Measurements from ENCODE around the gene CUBN. TPM values are rescaled to one million over a fixed set of nuclear protein-coding genes. Genes with fewer than 3 reads are reported as not detected.
A peak's percentile ranks its signal among the peaks of the same experiment; 100 is the strongest.

CUBN gene
- total RNA-seq, 3 donors from 2014 or later = 0.31 to 1.9 (median 0.38) TPM

DNA sequence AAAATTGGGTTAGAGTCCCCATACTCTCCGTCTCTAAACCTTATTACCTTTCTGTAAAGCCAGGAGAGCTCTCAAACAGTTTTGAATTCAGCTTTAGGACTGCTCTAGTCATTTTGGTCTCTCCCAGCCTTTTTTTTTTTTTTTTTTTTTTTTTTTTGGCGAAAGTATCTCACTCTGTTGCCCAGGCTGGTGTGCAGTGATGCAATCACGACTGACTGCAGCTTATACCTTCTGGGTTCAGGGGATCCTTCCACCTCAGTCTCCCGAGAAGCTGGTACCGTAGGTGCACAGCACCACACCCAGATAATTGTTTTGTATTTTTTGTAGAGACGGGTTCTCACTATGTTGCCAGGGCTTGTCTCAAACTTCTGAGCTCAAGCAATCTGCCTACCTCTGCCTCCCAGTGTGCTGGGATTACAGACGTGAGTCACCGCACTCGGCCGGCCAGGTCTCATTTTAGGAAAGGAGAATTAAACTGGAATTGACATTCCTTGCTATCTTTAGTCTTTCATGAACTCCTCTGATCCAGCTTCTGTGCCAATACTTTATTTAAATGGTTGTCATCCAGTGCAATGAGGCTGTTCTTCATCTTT, 281.0 kb downstream of the CUBN start:
- intact Hi-C loops (cut with DNase I, micrococcal nuclease) = loop anchor here in 1 of 2 donors (10.0 kb wide), 1 partner anchor 406 kb away; no protein-coding TSS in a partner anchor
- no peaks in the 10 kb centered on the region for H3K4me1 ChIP-seq (ENCODE audit: low read depth)
- DNase-seq (no peak), ATAC-seq (no peak)
- TF ChIP-seq, protein P1, sequence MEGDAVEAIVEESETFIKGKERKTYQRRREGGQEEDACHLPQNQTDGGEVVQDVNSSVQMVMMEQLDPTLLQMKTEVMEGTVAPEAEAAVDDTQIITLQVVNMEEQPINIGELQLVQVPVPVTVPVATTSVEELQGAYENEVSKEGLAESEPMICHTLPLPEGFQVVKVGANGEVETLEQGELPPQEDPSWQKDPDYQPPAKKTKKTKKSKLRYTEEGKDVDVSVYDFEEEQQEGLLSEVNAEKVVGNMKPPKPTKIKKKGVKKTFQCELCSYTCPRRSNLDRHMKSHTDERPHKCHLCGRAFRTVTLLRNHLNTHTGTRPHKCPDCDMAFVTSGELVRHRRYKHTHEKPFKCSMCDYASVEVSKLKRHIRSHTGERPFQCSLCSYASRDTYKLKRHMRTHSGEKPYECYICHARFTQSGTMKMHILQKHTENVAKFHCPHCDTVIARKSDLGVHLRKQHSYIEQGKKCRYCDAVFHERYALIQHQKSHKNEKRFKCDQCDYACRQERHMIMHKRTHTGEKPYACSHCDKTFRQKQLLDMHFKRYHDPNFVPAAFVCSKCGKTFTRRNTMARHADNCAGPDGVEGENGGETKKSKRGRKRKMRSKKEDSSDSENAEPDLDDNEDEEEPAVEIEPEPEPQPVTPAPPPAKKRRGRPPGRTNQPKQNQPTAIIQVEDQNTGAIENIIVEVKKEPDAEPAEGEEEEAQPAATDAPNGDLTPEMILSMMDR (IDR thresholded peaks at IDR 0.05) = no peak
- no peak overlapping the region for H3K4me3 ChIP-seq
- no peaks in the 10 kb centered on the region for H3K36me3 ChIP-seq (ENCODE audit: low read depth)
- H3K9me3 ChIP-seq = no peaks in the 10 kb centered on the region

DNA sequence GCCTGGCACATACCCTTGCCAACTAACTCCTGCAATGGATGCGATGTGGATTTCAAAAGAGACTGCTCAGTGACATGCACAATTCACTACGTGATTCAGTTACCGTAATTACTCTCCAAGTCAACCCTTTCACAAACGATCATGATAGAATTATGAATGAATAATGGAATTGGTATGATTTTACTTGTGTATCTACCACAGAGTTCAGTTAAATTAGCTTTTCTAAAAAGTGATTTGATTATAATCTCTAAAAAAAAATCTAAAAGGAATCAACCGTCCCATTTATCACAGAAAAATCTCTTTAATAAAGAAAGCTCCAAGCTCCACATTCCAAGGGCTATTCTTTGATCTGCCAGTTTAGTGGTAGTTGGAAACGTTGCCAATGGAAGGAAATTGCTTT, 282.0 kb downstream of the CUBN start:
- intact Hi-C loops (cut with DNase I, micrococcal nuclease) = loop anchor here in 1 of 2 donors (10.0 kb wide), 1 partner anchor 407 kb away; no protein-coding TSS in a partner anchor
- no peaks in the 10 kb centered on the region for H3K36me3 ChIP-seq (ENCODE audit: low read depth)
- DNase-seq = no peak
- no peaks in the 10 kb centered on the region for H3K9me3 ChIP-seq
- H3K4me1 ChIP-seq (ENCODE audit: low read depth) = no peaks in the 10 kb centered on the region
- no peak for ATAC-seq
- TF ChIP-seq, protein P1 (IDR thresholded peaks at IDR 0.05) = no peak
- no peak overlapping the region for H3K4me3 ChIP-seq

DNA sequence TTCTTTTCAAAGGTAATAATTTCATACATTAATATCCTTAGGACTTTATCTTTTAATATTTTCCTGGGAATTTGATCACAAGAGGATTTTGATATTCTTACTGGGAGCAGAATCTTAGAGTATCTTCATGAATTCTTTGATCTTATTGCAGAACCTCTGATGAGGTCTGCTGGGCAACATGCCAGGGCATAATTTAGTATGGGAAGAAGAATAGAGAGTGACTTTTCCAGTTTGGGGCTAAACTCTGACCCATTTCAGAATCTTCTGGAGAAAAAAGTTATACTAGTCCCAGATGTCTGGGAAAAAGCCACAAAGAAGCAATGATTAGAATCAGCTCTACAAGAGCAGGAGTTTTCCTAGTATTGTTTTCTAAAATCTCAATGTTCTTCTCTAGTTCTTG, 284.4 kb downstream of the CUBN start:
- H3K4me3 ChIP-seq = no peak overlapping the region
- TF ChIP-seq, protein P1 (IDR thresholded peaks at IDR 0.05) = no peak
- H3K36me3 ChIP-seq (ENCODE audit: low read depth) = no peaks in the 10 kb centered on the region
- no peak for DNase-seq
- intact Hi-C loops (cut with DNase I, micrococcal nuclease) = loop anchor here in 1 of 2 donors (10.0 kb wide), 1 partner anchor 410 kb away; no protein-coding TSS in a partner anchor
- ATAC-seq = no peak
- H3K9me3 ChIP-seq = no peaks in the 10 kb centered on the region
- no peaks in the 10 kb centered on the region for H3K4me1 ChIP-seq (ENCODE audit: low read depth)

DNA sequence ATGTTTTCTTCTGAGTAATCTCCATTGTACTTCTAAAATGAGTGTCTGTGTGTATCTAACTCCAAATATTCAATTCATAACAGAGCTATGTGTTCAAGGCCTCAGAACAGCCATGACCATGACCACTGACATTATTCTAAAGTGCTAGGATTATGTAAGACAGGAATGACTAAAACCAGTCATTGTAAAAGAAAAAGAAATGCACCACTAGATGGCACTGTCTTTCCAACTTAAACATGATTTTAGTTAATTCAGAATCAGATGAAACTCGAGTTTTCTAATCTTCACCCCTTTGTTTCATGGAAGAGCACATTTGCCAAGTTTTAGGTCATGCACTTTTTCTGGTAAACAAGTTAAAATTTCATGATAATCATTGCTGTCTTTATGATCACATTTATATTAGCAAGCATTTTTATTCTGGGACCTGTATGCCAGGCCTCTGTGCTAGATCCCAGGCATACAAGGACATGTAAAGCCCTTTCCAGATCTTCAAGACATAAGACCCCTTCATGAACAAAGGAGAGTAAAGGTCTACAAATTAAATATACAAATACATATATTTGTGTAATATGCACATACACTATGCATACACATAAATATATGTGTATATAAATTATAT, 286.2 kb downstream of the CUBN start:
- intact Hi-C loops (cut with DNase I, micrococcal nuclease) = loop anchor here (5.0 to 10.0 kb wide), 2 partner anchors 411 to 414 kb away; no protein-coding TSS in a partner anchor
- no peaks in the 10 kb centered on the region for H3K36me3 ChIP-seq (ENCODE audit: low read depth)
- no peaks in the 10 kb centered on the region for H3K4me1 ChIP-seq (ENCODE audit: low read depth)
- no peak overlapping the region for H3K4me3 ChIP-seq
- no peaks in the 10 kb centered on the region for H3K9me3 ChIP-seq
- TF ChIP-seq, protein P1 (IDR thresholded peaks at IDR 0.05) = no peak
- DNase-seq = peak in 1 of 3 donors; percentile 19
- ATAC-seq = peak; percentile 68

DNA sequence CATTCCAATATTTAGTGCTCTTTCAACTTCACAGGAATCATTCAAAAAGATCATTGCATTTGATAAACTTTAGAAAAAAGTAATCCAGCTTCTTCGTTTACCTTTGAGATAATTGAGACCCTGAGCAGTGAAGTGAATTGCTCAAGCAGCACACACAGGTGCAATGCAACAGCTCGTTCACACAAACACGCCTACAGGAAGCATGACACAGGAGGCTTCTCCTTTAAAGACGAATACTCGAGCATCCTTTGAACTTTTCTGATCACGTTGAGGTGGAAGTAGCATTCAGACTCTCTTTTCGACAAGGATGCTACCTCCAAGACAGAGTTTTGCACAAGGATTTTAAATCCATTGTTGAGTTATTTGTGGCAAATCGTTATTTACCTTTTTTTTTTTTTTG, 294.4 kb downstream of the CUBN start:
- H3K36me3 ChIP-seq (ENCODE audit: low read depth) = no peaks in the 10 kb centered on the region
- no peak for ATAC-seq
- intact Hi-C loops (cut with DNase I, micrococcal nuclease) = no loop called here
- TF ChIP-seq, protein P1 (IDR thresholded peaks at IDR 0.05) = no peak
- peaks cover 10% of the 10 kb centered on the region for H3K4me1 ChIP-seq (ENCODE audit: low read depth)
- H3K4me3 ChIP-seq = no peak overlapping the region
- DNase-seq = no peak
- no peaks in the 10 kb centered on the region for H3K9me3 ChIP-seq

Data from mucosa of descending colon (tissue), 3 donors.